Effector memory CD8-positive, alpha-beta T cell (primary cell): ENCODE data around the gene BTG4.

ENCODE experiments used
- ATAC-seq: fragments of 150-1000 bp; cut with Tn5 transposase; replicated peaks from 2 replicates; pipeline ENCODE4 v1.10.0; 2021; ENCODE audit warnings: mild to moderate bottlenecking, moderate library complexity
- DNase-seq, 3 experiments: peaks; one replicate each; pipeline ENCODE4 v3.0.0; 2021
- H3K27ac Mint-ChIP-seq, 2 donors: one replicate each; pipeline ENCODE4 v1.8.0; 2022; ENCODE audit warnings: mild to moderate bottlenecking in 2 of 2, mixed read lengths in 2 of 2, moderate library complexity in 2 of 2
- H3K27me3 Mint-ChIP-seq, 2 donors: one replicate each; pipeline ENCODE4 v1.8.0; 2022; ENCODE audit warnings: mixed read lengths in 2 of 2
- H3K36me3 Mint-ChIP-seq: one replicate; pipeline ENCODE4 v1.8.0; 2022; ENCODE audit warnings: mild to moderate bottlenecking, moderate library complexity, mixed read lengths; ENCODE audit not compliant: insufficient read depth
- H3K4me1 Mint-ChIP-seq, 2 donors: one replicate each; pipeline ENCODE4 v1.8.0; 2022; ENCODE audit warnings: low read depth in 2 of 2, mixed read lengths in 2 of 2
- H3K4me3 Mint-ChIP-seq, 2 donors: one replicate each; pipeline ENCODE4 v1.8.0; 2022; ENCODE audit warnings: mild to moderate bottlenecking in 2 of 2, mixed read lengths in 2 of 2, moderate library complexity in 2 of 2
- H3K9me3 Mint-ChIP-seq, 2 donors: one replicate each; pipeline ENCODE4 v1.8.0; 2022; ENCODE audit warnings: mixed read lengths in 2 of 2

BTG4 gene

DNA sequence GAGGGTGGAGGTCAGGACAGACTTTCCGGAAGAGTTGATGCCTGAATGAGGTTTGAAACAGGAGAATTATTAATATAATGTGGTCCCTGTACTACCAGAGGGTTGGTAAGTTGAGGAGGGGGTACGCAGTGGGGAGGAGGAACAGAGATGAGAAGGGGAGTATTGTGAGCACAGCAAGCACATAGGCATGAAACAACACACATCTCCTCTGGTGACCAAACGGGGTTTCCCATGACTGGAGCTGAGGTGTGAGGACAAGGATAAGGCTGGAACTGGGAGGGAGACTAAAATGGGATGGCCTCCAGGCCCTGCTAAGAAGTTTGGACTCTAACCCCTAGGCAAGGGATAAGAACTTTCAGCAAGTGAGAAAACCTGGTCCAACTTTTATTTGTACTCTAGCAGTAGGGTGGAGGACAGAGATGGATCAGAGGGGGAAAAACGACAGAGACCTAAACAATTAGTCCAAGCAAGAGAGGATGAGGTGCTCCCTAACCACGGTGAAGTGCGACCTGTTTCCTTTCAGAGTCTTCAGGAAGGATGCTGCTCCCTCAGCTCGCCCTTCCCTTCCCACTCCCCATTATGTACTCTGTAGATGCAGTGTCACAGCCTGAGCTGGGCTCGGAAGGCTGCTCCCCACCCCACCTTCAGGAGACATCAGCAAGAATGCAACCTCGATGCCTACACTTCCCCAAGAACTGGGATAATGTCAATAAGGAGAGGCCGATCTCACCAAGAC, 59.2 kb downstream of the BTG4 start:
- DNase-seq (no peak), ATAC-seq (no peak)
- H3K4me1 Mint-ChIP-seq, result no peaks in the 10 kb centered on the region
- H3K9me3 Mint-ChIP-seq, result no peaks in the 10 kb centered on the region
- H3K4me3 Mint-ChIP-seq, result no peak overlapping the region
- no peaks in the 10 kb centered on the region for H3K36me3 Mint-ChIP-seq
- H3K27me3 Mint-ChIP-seq, result peaks cover 29 to 35% of the 10 kb centered on the region in 2 donors
- no peak overlapping the region for H3K27ac Mint-ChIP-seq

GRCh38 chr11:111452146-111452545, 60.0 kb downstream of the BTG4 start:
- no peak for ATAC-seq

GRCh38 chr11:111450480-111451320, 61.5 kb downstream of the BTG4 start:
- DNase-seq, result no peak
- Mint-ChIP-seq H3K27ac (no peak overlapping the region), H3K4me3 (no peak overlapping the region), H3K4me1 (peaks cover 10 to 14% of the 10 kb centered on the region in 2 donors), H3K36me3 (peaks cover 4% of the 10 kb centered on the region), H3K9me3 (no peaks in the 10 kb centered on the region), H3K27me3 (peaks cover 14 to 16% of the 10 kb centered on the region in 2 donors)
- no peak for ATAC-seq

More at GRCh38 chr11:111452146-111452545, 60.0 kb downstream of the BTG4 start:
- H3K4me1 Mint-ChIP-seq, result peaks cover 0 to under 1% of the 10 kb centered on the region in 2 donors
- no peak overlapping the region for H3K27ac Mint-ChIP-seq
- no peaks in the 10 kb centered on the region for H3K36me3 Mint-ChIP-seq
- peaks cover 20 to 27% of the 10 kb centered on the region in 2 donors for H3K27me3 Mint-ChIP-seq
- H3K4me3 Mint-ChIP-seq, result no peak overlapping the region
- no peak for DNase-seq
- H3K9me3 Mint-ChIP-seq, result no peaks in the 10 kb centered on the region

DNA sequence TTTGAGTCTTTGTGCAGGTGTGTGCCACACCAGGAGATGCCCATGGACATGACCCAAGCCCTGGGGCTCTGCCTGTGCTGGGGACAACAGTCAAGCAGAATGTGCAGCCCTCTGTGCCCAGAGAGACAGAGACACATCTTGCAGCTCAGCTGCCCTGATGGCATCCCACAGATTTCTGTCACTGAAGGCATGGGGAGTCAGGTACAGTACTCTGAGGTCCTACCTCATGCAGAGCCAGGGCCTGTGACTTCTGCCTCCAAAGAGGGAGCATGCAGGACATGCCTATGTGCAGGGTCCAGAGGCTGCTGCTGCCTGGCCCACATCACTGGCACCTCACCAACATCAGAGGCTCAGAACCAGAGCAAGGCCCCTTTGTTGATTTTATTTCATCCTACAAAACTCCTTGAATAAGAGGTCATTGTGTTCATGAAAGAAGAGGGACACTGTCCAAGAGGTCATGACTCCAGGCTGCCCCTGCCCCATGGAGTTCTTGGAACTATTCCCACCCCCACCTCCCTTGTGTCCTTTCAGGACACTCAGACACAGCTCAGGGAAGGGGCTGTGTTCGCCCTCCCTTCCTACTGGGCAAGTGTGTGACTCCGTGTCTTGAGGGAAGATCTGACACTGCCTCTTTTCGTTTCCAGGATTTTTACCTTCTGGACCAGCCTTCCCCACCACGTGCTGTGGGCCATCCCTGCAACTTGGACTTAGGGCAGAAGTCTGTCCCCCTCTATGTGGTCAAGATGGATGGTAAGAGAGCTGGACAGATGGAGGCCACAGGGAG, 62.3 kb downstream of the BTG4 start:
- Mint-ChIP-seq H3K27me3 (peaks cover 8 to 12% of the 10 kb centered on the region in 2 donors), H3K9me3 (no peaks in the 10 kb centered on the region), H3K27ac (no peak overlapping the region), H3K4me1 (peaks cover 12 to 15% of the 10 kb centered on the region in 2 donors), H3K4me3 (no peak overlapping the region), H3K36me3 (peaks cover 4% of the 10 kb centered on the region)
- DNase-seq (no peak), ATAC-seq (no peak)

DNA sequence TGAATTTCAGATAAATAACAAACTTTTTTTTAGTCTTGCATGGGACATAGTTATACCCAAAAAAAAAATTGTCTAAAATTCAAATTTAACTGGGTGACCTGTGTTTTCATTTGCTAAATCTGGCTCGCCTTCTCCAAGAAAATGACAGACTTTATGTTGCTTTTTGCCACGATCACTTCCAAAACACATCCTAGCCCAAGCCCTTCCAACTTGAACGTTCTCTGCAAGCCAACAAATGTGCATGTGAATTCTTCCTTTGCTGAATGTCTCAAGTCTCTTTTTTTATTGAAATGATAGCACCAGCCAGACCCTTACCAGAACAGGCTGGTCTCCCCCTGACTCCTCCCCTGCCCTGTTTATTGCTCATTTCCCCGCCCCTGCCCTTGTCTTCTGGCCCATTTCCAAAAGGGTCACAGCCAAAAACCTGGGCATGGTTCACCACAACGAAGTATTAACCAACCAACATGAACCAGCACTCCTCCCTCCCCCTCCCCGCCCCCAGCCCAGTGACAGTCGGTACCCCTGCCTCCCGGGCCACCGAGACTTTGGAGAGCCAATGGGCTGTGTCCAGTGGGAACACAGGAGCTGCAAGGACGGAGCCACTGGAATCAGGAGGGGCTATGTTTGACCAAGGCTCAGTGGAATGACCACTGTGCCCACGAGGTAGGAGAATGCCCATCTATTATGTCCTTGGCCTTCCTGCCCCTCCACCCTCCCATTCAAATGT, 63.2 kb downstream of the BTG4 start:
- no peak for DNase-seq
- Mint-ChIP-seq H3K36me3 (peaks cover 4% of the 10 kb centered on the region), H3K4me3 (no peak overlapping the region), H3K4me1 (peaks cover 12 to 15% of the 10 kb centered on the region in 2 donors), H3K9me3 (no peaks in the 10 kb centered on the region), H3K27ac (no peak overlapping the region), H3K27me3 (peaks cover 0 to 7% of the 10 kb centered on the region in 2 donors)
- ATAC-seq, result no peak

- Mint-ChIP-seq H3K9me3 (no peaks in the 10 kb centered on the region), H3K36me3 (peaks cover 4% of the 10 kb centered on the region), H3K27ac (no peak overlapping the region), H3K27me3 (peaks cover 0 to 7% of the 10 kb centered on the region in 2 donors), H3K4me1 (peaks cover 12 to 20% of the 10 kb centered on the region in 2 donors), H3K4me3 (no peak overlapping the region)
- DNase-seq (no peak), ATAC-seq (no peak)
Measured at GRCh38 chr11:111448414-111448813, 63.8 kb downstream of the BTG4 start.

GRCh38 chr11:111447931-111448330, 64.3 kb downstream of the BTG4 start:
- Mint-ChIP-seq H3K27ac (no peak overlapping the region), H3K36me3 (peaks cover 4% of the 10 kb centered on the region), H3K9me3 (no peaks in the 10 kb centered on the region), H3K4me1 (peaks cover 12 to 20% of the 10 kb centered on the region in 2 donors), H3K27me3 (peaks cover 0 to 7% of the 10 kb centered on the region in 2 donors), H3K4me3 (no peak overlapping the region)
- DNase-seq, result no peak
- ATAC-seq, result no peak

DNA sequence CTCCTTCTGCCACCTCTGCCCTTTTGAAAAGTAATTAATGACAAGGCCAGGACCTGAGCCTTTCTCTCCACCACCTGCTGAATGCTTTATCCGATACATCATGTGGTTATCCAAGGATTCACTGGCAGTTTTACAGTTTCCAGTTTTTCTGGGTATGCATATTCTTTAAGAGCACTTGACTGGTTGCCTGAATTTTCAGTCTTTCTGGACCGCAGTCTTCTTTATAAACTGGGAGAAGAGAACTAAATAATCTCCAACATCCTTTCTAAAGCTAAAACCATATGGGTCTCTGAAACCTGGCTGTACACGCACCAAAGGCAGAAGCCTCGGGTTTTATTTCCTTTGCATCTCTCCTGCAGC, 65.1 kb downstream of the BTG4 start:
- peaks cover 12 to 20% of the 10 kb centered on the region in 2 donors for H3K4me1 Mint-ChIP-seq
- H3K27ac Mint-ChIP-seq, result peak overlapping the region; percentile 8 to 52
- H3K4me3 Mint-ChIP-seq, result no peak overlapping the region
- ATAC-seq (no peak), DNase-seq (no peak)
- H3K27me3 Mint-ChIP-seq, result peaks cover 0 to 2% of the 10 kb centered on the region in 2 donors
- H3K36me3 Mint-ChIP-seq, result peaks cover 4% of the 10 kb centered on the region
- H3K9me3 Mint-ChIP-seq, result no peaks in the 10 kb centered on the region

- peaks cover 12 to 20% of the 10 kb centered on the region in 2 donors for H3K4me1 Mint-ChIP-seq
- peaks cover 0 to 5% of the 10 kb centered on the region in 2 donors for H3K27me3 Mint-ChIP-seq
- H3K9me3 Mint-ChIP-seq, result no peaks in the 10 kb centered on the region
- DNase-seq (peak; percentile 73 to 82 (median 77)), ATAC-seq (peak; percentile 97)
- H3K27ac Mint-ChIP-seq, result peak overlapping the region; percentile 8 to 52
- peaks cover 4% of the 10 kb centered on the region for H3K36me3 Mint-ChIP-seq
- peak overlapping the region in 1 of 2 donors; percentile 7 for H3K4me3 Mint-ChIP-seq
Measured at GRCh38 chr11:111446404-111447111, 65.6 kb downstream of the BTG4 start.

- DNase-seq (no peak), ATAC-seq (no peak)
- H3K4me1 Mint-ChIP-seq, result peaks cover 12 to 21% of the 10 kb centered on the region in 2 donors
- H3K27me3 Mint-ChIP-seq, result peaks cover 0 to 5% of the 10 kb centered on the region in 2 donors
- H3K36me3 Mint-ChIP-seq, result peaks cover 4% of the 10 kb centered on the region
- peak overlapping the region; percentile 8 to 52 for H3K27ac Mint-ChIP-seq
- H3K4me3 Mint-ChIP-seq, result no peak overlapping the region
- H3K9me3 Mint-ChIP-seq, result no peaks in the 10 kb centered on the region
Measured at GRCh38 chr11:111445586-111445985, 66.6 kb downstream of the BTG4 start.
